Mesenchymal stem cell (in vitro differentiated cells and primary cell): ENCODE data around the gene SYT14. TPM values are rescaled to one million over a fixed set of nuclear protein-coding genes. Genes with fewer than 3 reads are reported as not detected.
"Not testable (repeated sequence)": the region's sequence is repeated elsewhere in the genome, so short reads cannot be mapped to it uniquely, and the experiment has no call there.

Experiments
- DNase-seq: peaks from one replicate; pipeline ENCODE4 v3.0.0-alpha.2; 2013
- H2AFZ ChIP-seq: one replicate; pipeline ENCODE4 v1.6.1; 2013; ENCODE audit warnings: low read depth, mild to moderate bottlenecking, control low read depth, inconsistent platforms, low read length, moderate library complexity
- H2AK5ac ChIP-seq: 2 replicates; pipeline ENCODE4 v1.6.1; 2013; ENCODE audit warnings: low read length, moderate library complexity, mild to moderate bottlenecking, inconsistent platforms; ENCODE audit not compliant: severe bottlenecking
- H2BK120ac ChIP-seq: one replicate; pipeline ENCODE4 v1.6.1; 2013; ENCODE audit warnings: low read depth, mild to moderate bottlenecking, inconsistent platforms, low read length, moderate library complexity
- H2BK12ac ChIP-seq, 2 experiments: one replicate each; pipeline ENCODE4 v1.6.1; 2013; ENCODE audit warnings: inconsistent platforms in 2 of 2, low read length in 2 of 2, mild to moderate bottlenecking in 2 of 2, moderate library complexity in 2 of 2, control low read depth in 1 of 2
- H2BK15ac ChIP-seq: one replicate; pipeline ENCODE4 v1.6.1; 2013; ENCODE audit warnings: mild to moderate bottlenecking, low read depth, inconsistent platforms; ENCODE audit not compliant: poor library complexity, severe bottlenecking
- H2BK5ac ChIP-seq: 2 replicates; pipeline ENCODE4 v1.6.1; 2013; ENCODE audit warnings: low read depth, mild to moderate bottlenecking, low read length, control low read depth, inconsistent platforms; ENCODE audit not compliant: poor library complexity, severe bottlenecking
- H3K14ac ChIP-seq, 2 experiments: one replicate each; pipeline ENCODE4 v1.6.1; 2013; ENCODE audit warnings: inconsistent platforms in 2 of 2, low read length in 2 of 2, control low read depth in 1 of 2, mild to moderate bottlenecking in 1 of 2, moderate library complexity in 1 of 2
- H3K18ac ChIP-seq, 2 experiments: one replicate each; pipeline ENCODE4 v1.6.1; 2013; ENCODE audit warnings: inconsistent platforms in 2 of 2, low read length in 2 of 2, control low read depth in 1 of 2, low read depth in 1 of 2, mild to moderate bottlenecking in 1 of 2
- H3K23ac ChIP-seq, 2 experiments: one replicate each; pipeline ENCODE4 v1.6.1; 2013; ENCODE audit warnings: inconsistent platforms in 2 of 2, low read length in 2 of 2, mild to moderate bottlenecking in 2 of 2, moderate library complexity in 2 of 2, control low read depth in 1 of 2
- H3K27ac ChIP-seq: 2 replicates; pipeline ENCODE4 v1.5.1; 2013; ENCODE audit warnings: mild to moderate bottlenecking, moderate library complexity, low read length, control low read depth, inconsistent platforms; ENCODE audit not compliant: poor library complexity, severe bottlenecking
- H3K27me3 ChIP-seq, 2 experiments: 2 replicates each; pipeline versions ENCODE4 v1.6.1 to v1.7.0; 2013; ENCODE audit warnings: low read length in 2 of 2, mild to moderate bottlenecking in 2 of 2, moderate library complexity in 2 of 2, control low read depth in 1 of 2, inconsistent platforms in 1 of 2; ENCODE audit not compliant: control insufficient read depth in 1 of 2, insufficient read depth in 1 of 2
- H3K36me3 ChIP-seq, 2 experiments: 2 replicates each; pipeline versions ENCODE4 v1.6.1 to v1.7.0; 2013; ENCODE audit warnings: low read length in 2 of 2, control low read depth in 1 of 2, inconsistent platforms in 1 of 2, low read depth in 1 of 2, mild to moderate bottlenecking in 1 of 2; ENCODE audit not compliant: insufficient read depth in 2 of 2, control insufficient read depth in 1 of 2
- H3K4ac ChIP-seq, 2 experiments: one replicate each; pipeline ENCODE4 v1.6.1; 2013; ENCODE audit warnings: inconsistent platforms in 2 of 2, low read length in 2 of 2, mild to moderate bottlenecking in 2 of 2, moderate library complexity in 2 of 2, control low read depth in 1 of 2, low read depth in 1 of 2
- H3K4me1 ChIP-seq: 2 replicates; pipeline ENCODE4 v1.6.1; 2013; ENCODE audit warnings: low read depth, low read length, control low read depth; ENCODE audit not compliant: control insufficient read depth, insufficient read depth
- H3K4me2 ChIP-seq: 2 replicates; pipeline ENCODE4 v1.6.1; 2013; ENCODE audit warnings: low read length, mild to moderate bottlenecking, inconsistent platforms; ENCODE audit not compliant: poor library complexity, severe bottlenecking
- H3K4me3 ChIP-seq, 2 experiments: 2 replicates each; pipeline versions ENCODE4 v1.5.1 to v1.7.0; 2013; ENCODE audit warnings: low read length in 2 of 2, mild to moderate bottlenecking in 2 of 2, control low read depth in 1 of 2, low read depth in 1 of 2; ENCODE audit not compliant: insufficient read depth in 1 of 2
- H3K79me1 ChIP-seq: replicated peaks from 2 replicates; pipeline ENCODE4 v1.6.1; 2013; ENCODE audit warnings: mild to moderate bottlenecking, control low read depth, low read length, inconsistent platforms; ENCODE audit not compliant: poor library complexity, severe bottlenecking
- H3K9ac ChIP-seq: 2 replicates; pipeline ENCODE4 v1.7.0; 2013; ENCODE audit warnings: mild to moderate bottlenecking, low read length, moderate library complexity
- H3K9me3 ChIP-seq: 2 replicates; pipeline ENCODE4 v1.7.0; 2013; ENCODE audit warnings: mild to moderate bottlenecking, low read length; ENCODE audit not compliant: control insufficient read depth
- H4K8ac ChIP-seq: one replicate; pipeline ENCODE4 v1.6.1; 2013; ENCODE audit warnings: inconsistent platforms, mild to moderate bottlenecking, low read length, moderate library complexity
- H4K91ac ChIP-seq: one replicate; pipeline ENCODE4 v1.6.1; 2013; ENCODE audit warnings: mild to moderate bottlenecking, low read length, inconsistent platforms
- WGBS: methylation state at CpG from one replicate; pipeline ENCODE4 v1.1.7; 2013; ENCODE audit warnings: mixed read lengths; 5-methylcytosine and 5-hydroxymethylcytosine counted together
- polyA plus RNA-seq, 2 experiments: library from polyadenylated mRNA; stranded (reverse); fragments of 200-250 nt; gene quantifications; one replicate each; pipeline ENCODE4 v1.2.3, GENCODE V29; 2013

The SYT14 gene
- polyA plus RNA-seq (2013, experiment 1 of 2) = 0.19 TPM
- 0.21 TPM for polyA plus RNA-seq (2013, experiment 2 of 2)

DNA sequence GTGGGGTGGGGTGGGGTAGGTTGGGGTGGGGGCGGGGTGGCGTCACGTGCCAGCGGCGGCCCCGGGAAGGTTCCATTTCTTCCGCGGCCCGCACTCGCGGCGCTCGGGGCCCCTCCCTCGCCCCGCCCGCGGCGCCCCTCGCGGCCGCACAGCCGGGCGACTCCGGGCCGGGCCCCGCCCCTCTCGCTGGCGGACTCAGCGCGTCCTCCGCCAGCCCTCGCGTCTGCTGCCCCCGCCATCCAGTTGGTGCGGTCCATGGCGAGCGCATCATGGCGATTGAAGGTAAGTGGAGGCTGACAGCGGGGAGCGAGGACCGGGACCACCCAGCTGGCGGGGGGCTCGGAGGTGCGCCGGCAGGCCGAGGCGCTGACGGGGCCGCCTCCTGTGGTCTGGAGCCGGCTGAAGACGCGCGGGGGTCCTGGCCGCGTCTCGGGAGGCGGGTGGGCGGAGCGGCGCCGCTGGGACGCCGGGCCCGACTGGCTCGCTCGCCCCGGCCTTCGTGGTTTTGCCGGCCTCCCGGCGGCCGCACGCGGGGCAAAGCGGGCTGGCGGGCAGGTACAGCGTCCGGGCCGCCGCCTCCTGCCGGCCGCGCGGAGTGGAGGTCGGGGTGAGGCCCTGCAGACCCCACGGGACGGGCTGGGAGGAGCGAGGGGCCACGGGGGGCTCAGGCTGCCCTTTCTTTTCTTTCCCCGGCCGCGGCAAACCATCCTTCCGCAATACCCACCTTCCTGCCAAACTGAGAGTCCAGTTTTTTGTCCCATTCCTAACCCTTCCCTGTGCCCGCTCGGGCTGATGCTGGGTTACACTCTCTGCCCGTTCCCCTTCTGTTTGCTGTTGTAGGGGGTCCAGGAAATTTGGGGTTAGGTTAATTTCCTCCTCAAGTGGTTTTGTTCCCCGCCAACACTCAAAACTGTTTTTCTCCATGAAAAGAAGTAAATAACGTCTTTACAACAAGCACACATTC, at the start of gene SYT14:
Gene SYT14, plus strand, starts transcription at position 222 of the 964 bp plus-strand sequence. Its CDS starts 48 bp downstream, at position 270.
- no peak within 1 kb of the TSS for H3K4ac ChIP-seq
- 1% methylated on average over 40 of the region's 98 CpGs for WGBS
- H3K9ac ChIP-seq = peak within 1 kb of the TSS; percentile 63
- H3K79me1 ChIP-seq = peaks cover 3% of the 10 kb centered on the region
- peak within 1 kb of the TSS in 1 of 2 experiments; percentile 21 for H3K18ac ChIP-seq
- DNase-seq = peak; percentile 38
- no peak within 1 kb of the TSS for H2BK12ac ChIP-seq
- peak within 1 kb of the TSS; percentile 81 to 96 for H3K4me3 ChIP-seq
- H2AK5ac ChIP-seq = no peak within 1 kb of the TSS
- H2BK5ac ChIP-seq = peak within 1 kb of the TSS; percentile 14
- H3K36me3 ChIP-seq = no peaks in the 10 kb centered on the region
- peak within 1 kb of the TSS; percentile 97 for H3K4me2 ChIP-seq
- no peak within 1 kb of the TSS for H3K14ac ChIP-seq
- peak within 1 kb of the TSS; percentile 52 for H2BK15ac ChIP-seq
- peak within 1 kb of the TSS; percentile 49 for H2BK120ac ChIP-seq
- H3K4me1 ChIP-seq = peaks cover 4% of the 10 kb centered on the region
- no peaks in the 10 kb centered on the region for H3K9me3 ChIP-seq
- H4K8ac ChIP-seq = no peak within 1 kb of the TSS
- H3K27me3 ChIP-seq = peaks cover 3 to 46% of the 10 kb centered on the region in 2 experiments
- H3K23ac ChIP-seq = peak within 1 kb of the TSS in 1 of 2 experiments; percentile 86
- H4K91ac ChIP-seq = peak within 1 kb of the TSS; percentile 27
- peak within 1 kb of the TSS; percentile 54 for H2AFZ ChIP-seq
- H3K27ac ChIP-seq = no peak within 1 kb of the TSS

DNA sequence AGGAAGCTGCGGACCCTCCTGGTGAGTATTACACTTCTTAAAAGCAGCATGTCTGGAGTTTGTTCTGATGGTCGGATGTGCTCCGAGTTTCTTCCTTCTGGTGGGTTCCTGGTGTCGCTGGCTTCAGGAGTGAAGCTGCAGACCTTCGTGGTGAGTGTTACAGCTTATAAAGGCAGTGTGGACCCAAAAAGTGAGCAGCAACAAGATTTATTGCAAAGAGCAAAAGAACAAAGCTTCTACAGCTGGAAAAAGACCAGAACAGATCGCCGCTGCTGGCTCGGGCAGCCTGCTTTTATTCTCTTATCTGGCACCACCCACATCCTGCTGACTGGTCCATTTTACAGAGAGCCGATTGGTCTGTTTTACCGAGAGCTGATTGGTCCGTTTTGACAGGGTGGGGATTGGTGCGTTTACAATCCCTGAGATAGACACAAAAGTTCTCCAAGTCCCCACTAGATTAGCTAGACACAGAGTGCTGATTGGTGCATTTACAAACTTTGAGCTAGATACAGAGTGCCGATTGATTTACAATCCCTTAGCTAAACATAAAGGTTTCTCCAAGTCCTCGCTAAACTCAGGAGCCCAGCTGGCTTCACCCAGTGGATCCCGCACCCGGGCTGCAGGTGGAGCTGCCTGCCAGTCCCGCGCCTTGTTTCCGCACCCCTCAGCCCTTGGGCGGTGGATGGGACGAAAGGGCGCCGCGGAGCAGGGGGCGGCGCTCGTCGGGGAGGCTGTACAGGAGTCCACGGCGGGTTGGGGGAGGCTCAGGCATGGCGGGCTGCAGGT, 49.5 kb upstream of the SYT14 start:
- not testable (repeated sequence) for H3K14ac ChIP-seq, H2AFZ ChIP-seq, H3K9ac ChIP-seq, H3K4ac ChIP-seq, H3K23ac ChIP-seq, H3K36me3 ChIP-seq, H2BK120ac ChIP-seq, H3K79me1 ChIP-seq, H3K4me2 ChIP-seq, H3K9me3 ChIP-seq, H3K18ac ChIP-seq, DNase-seq, H3K27ac ChIP-seq, H4K8ac ChIP-seq, H2BK12ac ChIP-seq, H3K4me1 ChIP-seq, H2BK5ac ChIP-seq, H2BK15ac ChIP-seq, H4K91ac ChIP-seq, H3K4me3 ChIP-seq
- Histone ChIP-seq H3K27me3 (peaks cover 0 to 11% of the 10 kb centered on the region in 2 experiments), H2AK5ac (peak overlapping the region; percentile 43)
- 91% methylated on average over 30 of the region's 31 CpGs for WGBS

DNA sequence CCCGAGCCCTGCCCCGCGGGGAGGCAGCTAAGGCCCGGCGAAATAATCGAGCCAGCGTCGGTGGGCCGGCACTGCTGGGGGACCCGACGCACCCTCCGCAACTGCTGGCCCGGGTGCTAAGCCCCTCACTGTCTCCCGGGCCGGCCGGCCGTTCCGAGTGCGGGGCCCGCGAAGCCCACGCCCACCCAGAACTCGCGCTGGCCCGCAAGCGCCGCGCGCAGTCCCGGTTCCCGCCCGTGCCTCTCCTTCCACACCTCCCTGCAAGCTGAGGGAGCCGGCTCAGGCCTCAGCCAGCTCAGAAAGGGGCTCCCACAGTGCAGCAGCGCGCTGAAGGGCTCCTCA, 49.0 kb upstream of the SYT14 start:
- WGBS = 99% methylated on average over 28 of the region's 35 CpGs
- no peak overlapping the region for H3K9ac ChIP-seq
- H2BK15ac ChIP-seq = no peak overlapping the region
- no peaks in the 10 kb centered on the region for H3K9me3 ChIP-seq
- H3K79me1 ChIP-seq = no peaks in the 10 kb centered on the region
- no peak overlapping the region for H3K18ac ChIP-seq
- H2BK12ac ChIP-seq = no peak overlapping the region
- H2BK120ac ChIP-seq = no peak overlapping the region
- H4K91ac ChIP-seq = no peak overlapping the region
- H2AK5ac ChIP-seq = no peak overlapping the region
- no peak overlapping the region for H2BK5ac ChIP-seq
- no peak overlapping the region for H3K4me3 ChIP-seq
- no peak overlapping the region for H4K8ac ChIP-seq
- H3K4me2 ChIP-seq = no peak overlapping the region
- peaks cover 0 to 11% of the 10 kb centered on the region in 2 experiments for H3K27me3 ChIP-seq
- DNase-seq = no peak
- H3K23ac ChIP-seq = no peak overlapping the region
- H3K27ac ChIP-seq = no peak overlapping the region
- H3K36me3 ChIP-seq = no peaks in the 10 kb centered on the region
- H3K14ac ChIP-seq = no peak overlapping the region
- no peak overlapping the region for H3K4ac ChIP-seq
- no peak overlapping the region for H2AFZ ChIP-seq
- H3K4me1 ChIP-seq = peaks cover 5% of the 10 kb centered on the region
